Mesothelial cell of epicardium (in vitro differentiated cells): Measurements from ENCODE around the gene TRANK1. TPM values are rescaled to one million over a fixed set of nuclear protein-coding genes. Genes with fewer than 3 reads are reported as not detected.

ENCODE experiments used
- DNase-seq, 2 experiments: peaks; one replicate each; pipeline ENCODE4 v3.0.0; 2021; ENCODE audit warnings: low spot score in 2 of 2; ENCODE audit not compliant: unreplicated experiment in 2 of 2
- H3K27ac Mint-ChIP-seq: 2 replicates; pipeline ENCODE4 v1.8.0; 2021; ENCODE audit warnings: mixed read lengths
- H3K27me3 Mint-ChIP-seq: 2 replicates; pipeline ENCODE4 v1.8.0; 2021; ENCODE audit warnings: low read depth, mixed read lengths
- H3K36me3 Mint-ChIP-seq: 2 replicates; pipeline ENCODE4 v1.8.0; 2021; ENCODE audit warnings: mixed read lengths
- H3K4me1 Mint-ChIP-seq: 2 replicates; pipeline ENCODE4 v1.8.0; 2021; ENCODE audit warnings: mixed read lengths
- H3K4me3 Mint-ChIP-seq: 2 replicates; pipeline ENCODE4 v1.8.0; 2021; ENCODE audit warnings: mild to moderate bottlenecking, moderate library complexity, mixed read lengths
- H3K9me3 Mint-ChIP-seq: 2 replicates; pipeline ENCODE4 v1.8.0; 2021; ENCODE audit warnings: mixed read lengths
- CTCF ChIP-seq: fragments of 200-600 bp; sonication (generic); IDR thresholded peaks from one replicate; pipeline ENCODE4 v1.5.0; 2021; ENCODE audit warnings: antibody characterized with exemption; ENCODE audit not compliant: unreplicated experiment
- total RNA-seq: library from RNA; stranded (reverse); gene quantifications from 3 replicates; pipeline ENCODE4 v1.2.1, GENCODE V29; 2021

Gene TRANK1
- total RNA-seq, 1 donor from 2014 or later: 76.8 TPM

GRCh38 chr3:36900474-36901443, 44.1 kb downstream of the TRANK1 start:
- Mint-ChIP-seq H3K4me1 (peaks cover 11% of the 10 kb centered on the region), H3K36me3 (peaks cover 62% of the 10 kb centered on the region), H3K27me3 (no peaks in the 10 kb centered on the region), H3K4me3 (no peak overlapping the region), H3K27ac (no peak overlapping the region), H3K9me3 (no peaks in the 10 kb centered on the region)
- DNase-seq: no peak
- TF ChIP-seq CTCF: no peak

GRCh38 chr3:36895496-36896409, 49.1 kb downstream of the TRANK1 start:
- peaks cover 56% of the 10 kb centered on the region for H3K36me3 Mint-ChIP-seq
- peaks cover 3% of the 10 kb centered on the region for H3K4me1 Mint-ChIP-seq
- H3K4me3 Mint-ChIP-seq: no peak overlapping the region
- DNase-seq: no peak
- H3K27ac Mint-ChIP-seq: no peak overlapping the region
- H3K9me3 Mint-ChIP-seq: no peaks in the 10 kb centered on the region
- H3K27me3 Mint-ChIP-seq: no peaks in the 10 kb centered on the region
- TF ChIP-seq CTCF: no peak

- Mint-ChIP-seq H3K4me3 (no peak overlapping the region), H3K27ac (no peak overlapping the region), H3K9me3 (no peaks in the 10 kb centered on the region), H3K27me3 (no peaks in the 10 kb centered on the region), H3K4me1 (peaks cover 3% of the 10 kb centered on the region), H3K36me3 (peaks cover 59% of the 10 kb centered on the region)
- TF ChIP-seq CTCF: no peak
- no peak for DNase-seq
These were observed 49.9 kb downstream of the TRANK1 start for GRCh38 chr3:36894914-36895313.

GRCh38 chr3:36893826-36894225, 51.0 kb downstream of the TRANK1 start:
- Mint-ChIP-seq H3K27me3 (no peaks in the 10 kb centered on the region), H3K27ac (peak overlapping the region; percentile 79), H3K36me3 (peaks cover 59% of the 10 kb centered on the region), H3K4me3 (no peak overlapping the region), H3K9me3 (no peaks in the 10 kb centered on the region), H3K4me1 (peaks cover 3% of the 10 kb centered on the region)
- no peak for DNase-seq
- no peak for TF ChIP-seq CTCF

GRCh38 chr3:36893137-36893557, 51.7 kb downstream of the TRANK1 start:
- no peak for DNase-seq
- H3K4me1 Mint-ChIP-seq: peaks cover 3% of the 10 kb centered on the region
- H3K27ac Mint-ChIP-seq: peak overlapping the region; percentile 79
- H3K36me3 Mint-ChIP-seq: peaks cover 57% of the 10 kb centered on the region
- no peak overlapping the region for H3K4me3 Mint-ChIP-seq
- H3K9me3 Mint-ChIP-seq: no peaks in the 10 kb centered on the region
- H3K27me3 Mint-ChIP-seq: no peaks in the 10 kb centered on the region
- no peak for TF ChIP-seq CTCF
